GM12878 (cell line): ENCODE results near the gene PIGQ. TPM values are rescaled to one million over a fixed set of nuclear protein-coding genes. Genes with fewer than 3 reads are reported as not detected.

Experiments
- ATAC-seq: fragments of 200-7000 bp; cut with Tn5 transposase; 3 replicates; pipeline ENCODE4 v1.9.1; 2020; ENCODE audit warnings: mild to moderate bottlenecking, moderate library complexity
- BruUV-seq: library from RNA; stranded (reverse); fragments of 400-500 nt; replicated peaks from 2 replicates; lab custom pipeline; 2021; lab: Mats Ljungman, UMichigan
- CTCF ChIA-PET: fragments of 300-600 bp; sonication (Branson Sonifier 250); formaldehyde crosslinking; extraction: SDS; loops from one replicate; lab custom pipeline; 2021; ENCODE audit warnings: inconsistent platforms; lab: Yijun Ruan, JAX
- POLR2A ChIA-PET: fragments of 350-600 bp; formaldehyde crosslinking; extraction: SDS; loops from one replicate; lab custom pipeline; 2021; ENCODE audit warnings: inconsistent platforms; lab: Charles Lee
- RAD21 ChIA-PET: fragments of 300-600 bp; sonication (Branson Sonifier 250); formaldehyde crosslinking; loops from one replicate; lab custom pipeline; 2023; ENCODE audit warnings: antibody characterized with exemption; ENCODE audit not compliant: unreplicated experiment; lab: Charles Lee
- SMC1A ChIA-PET: fragments of 300-600 bp; sonication (Branson Sonifier 250); formaldehyde crosslinking; loops from one replicate; lab custom pipeline; 2023; ENCODE audit not compliant: unreplicated experiment, uncharacterized antibody; lab: Charles Lee
- DNase-seq: peaks from one replicate; pipeline ENCODE4 v3.0.0-alpha.2; 2011; ENCODE audit warnings: low read depth, low spot score
- FAIRE-seq: peaks from 3 replicates; lab custom pipeline; 2011; peaks lifted over from hg19 to GRCh38; lab: Jason Lieb, UNC
- H2AFZ ChIP-seq: 2 replicates; pipeline ENCODE4 v1.6.0; 2011; ENCODE audit warnings: low read depth, low read length, control low read depth; ENCODE audit not compliant: control insufficient read depth
- H3K27ac ChIP-seq: 2 replicates; pipeline ENCODE4 v1.5.1; 2011; ENCODE audit warnings: control low read depth; ENCODE audit not compliant: control insufficient read depth, insufficient read depth
- H3K27me3 ChIP-seq, 2 experiments: replicated peaks in 1 of 2; 2 replicates each; pipeline versions ENCODE4 v1.6.0 to v1.6.1; 2011; ENCODE audit warnings: low read length in 1 of 2; ENCODE audit not compliant: control insufficient read depth in 2 of 2, insufficient read depth in 2 of 2
- H3K36me3 ChIP-seq, 2 experiments: 2 replicates each; pipeline ENCODE4 v1.5.1; 2011; ENCODE audit warnings: low read length in 1 of 2; ENCODE audit not compliant: control insufficient read depth in 2 of 2, insufficient read depth in 2 of 2
- H3K4me1 ChIP-seq: 2 replicates; pipeline ENCODE4 v1.6.1; 2011; ENCODE audit warnings: mild to moderate bottlenecking, low read length, moderate library complexity, mixed read lengths; ENCODE audit not compliant: control insufficient read depth, insufficient read depth
- H3K4me2 ChIP-seq: 2 replicates; pipeline ENCODE4 v1.6.0; 2011; ENCODE audit warnings: control low read depth; ENCODE audit not compliant: control insufficient read depth, insufficient read depth
- H3K4me3 ChIP-seq: fragments of 200-600 bp; sonication (generic); 2 replicates; pipeline ENCODE4 v1.5.1; 2016
- H3K79me2 ChIP-seq: 2 replicates; pipeline ENCODE4 v1.6.0; 2011; ENCODE audit warnings: low read length; ENCODE audit not compliant: control insufficient read depth, insufficient read depth
- H3K9ac ChIP-seq: 2 replicates; pipeline ENCODE4 v1.8.0; 2011; ENCODE audit warnings: low read length, control low read depth, mixed read lengths; ENCODE audit not compliant: control insufficient read depth, insufficient read depth
- H3K9me3 ChIP-seq: replicated peaks from 3 replicates; pipeline ENCODE4 v1.5.1; 2011; ENCODE audit warnings: mild to moderate bottlenecking, low read length; ENCODE audit not compliant: control insufficient read depth, insufficient read depth
- H4K20me1 ChIP-seq: 2 replicates; pipeline ENCODE4 v1.6.0; 2011; ENCODE audit not compliant: control insufficient read depth, insufficient read depth
- KDM1A ChIP-seq: fragments of 200-600 bp; sonication (generic); IDR thresholded peaks from 2 replicates; pipeline ENCODE4 v1.6.1; 2016; ENCODE audit warnings: borderline replicate concordance
- PML ChIP-seq: IDR thresholded peaks from 2 replicates; pipeline ENCODE4 v1.6.1; 2012; ENCODE audit warnings: low read length, inconsistent platforms
- POLR2A ChIP-seq: IDR thresholded peaks from 2 replicates; pipeline ENCODE4 v1.6.1; 2011; ENCODE audit warnings: low read depth, mild to moderate bottlenecking, low read length
- SIX5 ChIP-seq: IDR thresholded peaks from 2 replicates; pipeline ENCODE4 v1.6.1; 2011; ENCODE audit warnings: mild to moderate bottlenecking, low read depth, low read length, moderate library complexity; ENCODE audit not compliant: severe bottlenecking
- SMC3 ChIP-seq: IDR thresholded peaks from 2 replicates; pipeline ENCODE4 v1.6.1; 2011; ENCODE audit warnings: low read length, improper control_type of control experiment, borderline replicate concordance
- STAT3 ChIP-seq: IDR thresholded peaks from 2 replicates; pipeline ENCODE4 v1.6.1; 2011; ENCODE audit warnings: low read depth, low read length, improper control_type of control experiment
- WGBS: methylation state at CpG from one replicate; pipeline ENCODE4 v1.1.6; 2016; ENCODE audit warnings: low lambda C conversion rate; ENCODE audit not compliant: insufficient replicate concordance, insufficient coverage; ENCODE audit errors: missing lambda C conversion rate; 5-methylcytosine and 5-hydroxymethylcytosine counted together
- in situ Hi-C: fragments of 300-500 bp; cut with MboI; formaldehyde crosslinking; loops from 9 replicates; pipeline ENCODE4 v1.14.3; 2018; ENCODE audit warnings: mixed read lengths
- intact Hi-C: fragments of 100-400 bp; cut with micrococcal nuclease; formaldehyde crosslinking; loops from one replicate; pipeline ENCODE4 v1.14.2; 2022; ENCODE audit not compliant: unreplicated experiment
- polyA plus RNA-seq, 11 experiments: library from polyadenylated mRNA; depleted of rRNA in 4 of 11; unstranded in 6 of 11; stranded (reverse) in 5 of 11; fragments of >200 nt; fragmentation: Nextera tagmentation in 4 of 11; fragmentation: Illumina TruSeq in 1 of 11; extraction: Ambion mirVana in 4 of 11; extraction: Trizol in 1 of 11; gene quantifications; 1 replicate in 1 of 11; 2 replicates in 10 of 11; pipeline versions ENCODE4 v1.2.1 to v1.2.3, GENCODE V29; 2011 to 2016; ENCODE audit warnings: inconsistent platforms in 2 of 11, missing spikeins in 2 of 11, low read depth in 1 of 11
- total RNA-seq, 4 experiments: library from RNA; depleted of rRNA in 3 of 4; stranded (reverse); fragments of >200 nt in 3 of 4; fragmentation: Illumina TruSeq in 1 of 4; extraction: Trizol in 1 of 4; gene quantifications; 2 replicates each; pipeline versions ENCODE4 v1.2.1 to v1.2.3, GENCODE V29; 2013 to 2021
- TF ChIP-seq, protein P1 (sequence below): fragments of 450-650 bp; IDR thresholded peaks from 2 replicates; pipeline ENCODE4 v1.6.1; 2017; ENCODE audit warnings: antibody characterized with exemption, mild to moderate bottlenecking, moderate library complexity

PIGQ gene
- total and polyA plus RNA-seq, 10 of the 15 experiments (the other 5 are each of a cell fraction or from before 2014, with no cell fraction given) = 1.8 to 31.3 (median 17.5) TPM; not detected in 1

DNA sequence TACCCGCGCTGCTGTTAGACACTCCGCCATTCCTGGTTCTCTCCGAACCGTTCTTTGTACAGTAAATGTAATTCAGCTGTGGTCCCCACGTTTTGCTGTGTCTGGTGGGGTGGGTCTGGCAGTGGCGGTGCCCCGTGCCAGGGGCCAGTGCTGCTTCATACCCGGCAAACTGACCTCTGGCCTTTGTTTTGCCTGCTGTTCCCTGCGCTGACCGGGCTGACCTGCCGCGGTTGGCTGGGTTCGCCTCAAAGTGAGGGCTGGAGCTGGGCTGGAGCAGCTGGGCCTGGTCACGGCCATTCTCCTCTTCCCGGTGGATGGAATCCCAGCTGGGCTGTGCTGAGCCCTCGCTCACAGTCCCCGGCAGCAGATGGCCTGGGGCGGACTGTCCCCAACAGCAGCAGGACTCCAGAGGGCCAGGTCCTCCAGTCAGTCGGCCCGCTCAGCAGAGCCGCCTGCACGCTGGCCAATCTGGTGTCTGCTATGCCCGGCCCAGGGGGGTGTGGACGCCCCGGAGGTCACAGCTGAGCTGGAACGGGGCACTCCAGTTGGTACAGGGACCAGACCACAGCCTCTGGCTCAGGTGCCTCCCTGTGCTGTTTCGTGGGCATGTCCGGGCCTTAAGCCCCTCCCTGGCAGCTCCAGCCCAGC is 59.5 kb downstream of the PIGQ start:
- CTCF ChIA-PET = no interaction called here
- RAD21 ChIA-PET = no interaction called here

DNA sequence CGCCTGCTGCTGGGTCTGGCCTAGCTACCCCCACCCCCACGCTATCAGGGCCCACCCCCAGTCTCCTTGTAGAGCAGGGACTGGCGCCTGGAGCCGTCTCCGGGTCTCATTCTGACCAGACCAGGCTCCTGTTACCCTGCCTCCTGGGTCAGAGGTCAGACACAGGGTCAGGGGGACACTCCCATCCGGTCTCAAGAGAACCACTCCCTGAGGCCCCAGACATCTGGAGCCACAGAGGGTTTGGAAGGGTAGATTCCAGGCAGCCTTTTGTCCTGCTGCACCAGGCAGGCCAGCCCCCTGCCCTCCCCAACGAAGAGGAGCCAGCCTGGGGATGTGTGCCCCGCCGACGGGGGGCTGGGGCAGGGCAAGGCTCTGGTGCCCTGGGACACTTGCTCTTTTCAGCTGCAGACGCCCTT is 60.1 kb downstream of the PIGQ start:
- BruUV-seq = no TSS peak
- Histone ChIP-seq H3K36me3 (peaks cover 0 to 4% of the 10 kb centered on the region in 2 experiments; a peak in 3 of 4 replicates), H4K20me1 (no peaks in the 10 kb centered on the region), H3K9ac (no peak overlapping the region), H3K27ac (no peak overlapping the region), H3K9me3 (no peaks in the 10 kb centered on the region), H3K4me1 (no peaks in the 10 kb centered on the region; the same call in 1 of the 2 replicates), H2AFZ (no peak overlapping the region), H3K27me3 (no peaks in the 10 kb centered on the region), H3K4me3 (no peak overlapping the region), H3K4me2 (no peak overlapping the region), H3K79me2 (peaks cover 2% of the 10 kb centered on the region)
- ATAC-seq (no peak), DNase-seq (no peak), FAIRE-seq (no peak)
- in situ Hi-C loops (no loop called here), intact Hi-C loops (no loop called here)
- 69% methylated on average over 10 of the region's 11 CpGs for WGBS
- ChIA-PET RAD21 (no interaction called here), POLR2A (no interaction called here), CTCF (no interaction called here), SMC1A (no interaction called here)
- TF ChIP-seq POLR2A (no peak; the same call in 1 of the 2 replicates), KDM1A (no peak), PML (no peak), STAT3 (no peak)
- TF ChIP-seq, protein P1, sequence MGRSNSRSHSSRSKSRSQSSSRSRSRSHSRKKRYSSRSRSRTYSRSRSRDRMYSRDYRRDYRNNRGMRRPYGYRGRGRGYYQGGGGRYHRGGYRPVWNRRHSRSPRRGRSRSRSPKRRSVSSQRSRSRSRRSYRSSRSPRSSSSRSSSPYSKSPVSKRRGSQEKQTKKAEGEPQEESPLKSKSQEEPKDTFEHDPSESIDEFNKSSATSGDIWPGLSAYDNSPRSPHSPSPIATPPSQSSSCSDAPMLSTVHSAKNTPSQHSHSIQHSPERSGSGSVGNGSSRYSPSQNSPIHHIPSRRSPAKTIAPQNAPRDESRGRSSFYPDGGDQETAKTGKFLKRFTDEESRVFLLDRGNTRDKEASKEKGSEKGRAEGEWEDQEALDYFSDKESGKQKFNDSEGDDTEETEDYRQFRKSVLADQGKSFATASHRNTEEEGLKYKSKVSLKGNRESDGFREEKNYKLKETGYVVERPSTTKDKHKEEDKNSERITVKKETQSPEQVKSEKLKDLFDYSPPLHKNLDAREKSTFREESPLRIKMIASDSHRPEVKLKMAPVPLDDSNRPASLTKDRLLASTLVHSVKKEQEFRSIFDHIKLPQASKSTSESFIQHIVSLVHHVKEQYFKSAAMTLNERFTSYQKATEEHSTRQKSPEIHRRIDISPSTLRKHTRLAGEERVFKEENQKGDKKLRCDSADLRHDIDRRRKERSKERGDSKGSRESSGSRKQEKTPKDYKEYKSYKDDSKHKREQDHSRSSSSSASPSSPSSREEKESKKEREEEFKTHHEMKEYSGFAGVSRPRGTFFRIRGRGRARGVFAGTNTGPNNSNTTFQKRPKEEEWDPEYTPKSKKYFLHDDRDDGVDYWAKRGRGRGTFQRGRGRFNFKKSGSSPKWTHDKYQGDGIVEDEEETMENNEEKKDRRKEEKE = no peak

More for the DNA sequence above, 59.5 kb downstream of the PIGQ start:
- Histone ChIP-seq H3K9ac (no peak overlapping the region), H2AFZ (no peak overlapping the region), H3K4me1 (no peaks in the 10 kb centered on the region; the same call in 1 of the 2 replicates), H3K27me3 (no peaks in the 10 kb centered on the region), H3K9me3 (no peaks in the 10 kb centered on the region), H3K27ac (no peak overlapping the region), H3K4me2 (no peak overlapping the region), H3K4me3 (no peak overlapping the region), H3K36me3 (peaks cover 0 to 4% of the 10 kb centered on the region in 2 experiments; a peak in 2 of 4 replicates), H3K79me2 (no peaks in the 10 kb centered on the region), H4K20me1 (no peaks in the 10 kb centered on the region)
- 89% methylated on average over 28 of the region's 29 CpGs for WGBS
- ATAC-seq = no peak
- DNase-seq = no peak
- TF ChIP-seq SMC3 (no peak), SIX5 (no peak), POLR2A (peak; percentile 41; the same call in 1 of the 2 replicates)
- ChIA-PET POLR2A (no interaction called here), SMC1A (no interaction called here)
- no peak for FAIRE-seq
- intact Hi-C loops (no loop called here), in situ Hi-C loops (no loop called here)
- no TSS peak for BruUV-seq
